Activated CD8-positive, alpha-beta memory T cell treated with anti-CD3 and anti-CD28 coated beads, Interleukin-2, amount 10 ng/mL, durations not matched to agents 7 days and 5 days (primary cell): Measurements from ENCODE around the gene SLC29A4. TPM values are rescaled to one million over a fixed set of nuclear protein-coding genes. Genes with fewer than 3 reads are reported as not detected.

Experiments
- ATAC-seq: fragments of 150-1000 bp; cut with Tn5 transposase; one replicate; pipeline ENCODE4 v1.10.0; 2021; ENCODE audit warnings: moderate library complexity
- CTCF ChIA-PET: fragments of 350-600 bp; sonication (Branson Sonifier 250); formaldehyde crosslinking; loops from one replicate; lab custom pipeline; 2021; ENCODE audit warnings: antibody characterized with exemption; lab: Charles Lee
- DNase-seq: peaks from one replicate; pipeline ENCODE4 v3.0.0-alpha.2; 2020
- H3K27ac Mint-ChIP-seq: one replicate; pipeline ENCODE4 v1.8.0; 2021; ENCODE audit warnings: mild to moderate bottlenecking, mixed read lengths
- H3K27me3 Mint-ChIP-seq: one replicate; pipeline ENCODE4 v1.8.0; 2021; ENCODE audit warnings: mixed read lengths
- H3K36me3 Mint-ChIP-seq: one replicate; pipeline ENCODE4 v1.8.0; 2021; ENCODE audit warnings: mild to moderate bottlenecking, mixed read lengths
- H3K4me1 Mint-ChIP-seq: one replicate; pipeline ENCODE4 v1.8.0; 2021; ENCODE audit warnings: mixed read lengths
- H3K4me3 Mint-ChIP-seq: one replicate; pipeline ENCODE4 v1.8.0; 2021; ENCODE audit warnings: mild to moderate bottlenecking, moderate library complexity, mixed read lengths
- H3K9me3 Mint-ChIP-seq: one replicate; pipeline ENCODE4 v1.8.0; 2022; ENCODE audit warnings: low read depth, mixed read lengths
- total RNA-seq, 2 experiments: library from RNA; stranded (reverse); gene quantifications; one replicate each; pipeline ENCODE4 v1.2.3, GENCODE V29; 2021

SLC29A4 gene
- total RNA-seq, 2 experiments from 2014 or later, result 0.26 to 0.76 TPM

- peaks cover 15% of the 10 kb centered on the region for H3K36me3 Mint-ChIP-seq
- H3K4me3 Mint-ChIP-seq, result no peak overlapping the region
- no peak for DNase-seq
- no peak overlapping the region for H3K27ac Mint-ChIP-seq
- CTCF ChIA-PET, result interaction anchor here (1.4 kb wide), 1 partner anchor 13 kb away, joined by 3 read pairs; no protein-coding TSS in a partner anchor
- H3K27me3 Mint-ChIP-seq, result no peaks in the 10 kb centered on the region
- peaks cover 12% of the 10 kb centered on the region for H3K4me1 Mint-ChIP-seq
- ATAC-seq, result no peak
- H3K9me3 Mint-ChIP-seq, result no peaks in the 10 kb centered on the region
Measured at GRCh38 chr7:5350600-5351385, 68.0 kb downstream of the SLC29A4 start.

- peaks cover 15% of the 10 kb centered on the region for H3K36me3 Mint-ChIP-seq
- no peak overlapping the region for H3K27ac Mint-ChIP-seq
- H3K9me3 Mint-ChIP-seq, result no peaks in the 10 kb centered on the region
- H3K4me1 Mint-ChIP-seq, result peaks cover 12% of the 10 kb centered on the region
- ATAC-seq (no peak), DNase-seq (no peak)
- no peak overlapping the region for H3K4me3 Mint-ChIP-seq
- CTCF ChIA-PET, result interaction anchor here (1.4 kb wide), 1 partner anchor 12 kb away, joined by 3 read pairs; no protein-coding TSS in a partner anchor
- no peaks in the 10 kb centered on the region for H3K27me3 Mint-ChIP-seq
Measured at GRCh38 chr7:5351507-5352265, 68.9 kb downstream of the SLC29A4 start.

- H3K27ac Mint-ChIP-seq, result no peak overlapping the region
- ATAC-seq (no peak), DNase-seq (no peak)
- no peaks in the 10 kb centered on the region for H3K9me3 Mint-ChIP-seq
- CTCF ChIA-PET, result no interaction called here
- peaks cover 16% of the 10 kb centered on the region for H3K36me3 Mint-ChIP-seq
- peaks cover 12% of the 10 kb centered on the region for H3K4me1 Mint-ChIP-seq
- H3K4me3 Mint-ChIP-seq, result no peak overlapping the region
- H3K27me3 Mint-ChIP-seq, result no peaks in the 10 kb centered on the region
Measured at GRCh38 chr7:5352440-5353010, 69.8 kb downstream of the SLC29A4 start.

GRCh38 chr7:5354460-5355232, 71.9 kb downstream of the SLC29A4 start:
- ATAC-seq (no peak), DNase-seq (no peak)
- CTCF ChIA-PET, result interaction anchor here (2.4 kb wide), 1 partner anchor 11 kb away, joined by 15 read pairs; no protein-coding TSS in a partner anchor
- H3K36me3 Mint-ChIP-seq, result peaks cover 26% of the 10 kb centered on the region
- H3K27ac Mint-ChIP-seq, result peak overlapping the region; percentile 3
- H3K4me1 Mint-ChIP-seq, result peaks cover 12% of the 10 kb centered on the region
- no peaks in the 10 kb centered on the region for H3K27me3 Mint-ChIP-seq
- no peaks in the 10 kb centered on the region for H3K9me3 Mint-ChIP-seq
- no peak overlapping the region for H3K4me3 Mint-ChIP-seq

Other genes starting within 250 kb of the SLC29A4 start
- gene RBAK, start 237.1 kb upstream of the SLC29A4 start, total RNA-seq, result 10 to 100 TPM; 11.0 to 11.9 TPM
- gene WIPI2, start 92.7 kb upstream of the SLC29A4 start, total RNA-seq, result 10 to 100 TPM; 44.0 to 49.7 TPM
- 10 to 100 TPM; 64.0 to 65.7 TPM for gene TNRC18, start 140.9 kb downstream of the SLC29A4 start, total RNA-seq
- 10 to 100 TPM; 14.2 to 14.3 TPM for gene FBXL18, start 230.9 kb downstream of the SLC29A4 start, total RNA-seq
- over 10,000 TPM; 10,813 to 11,083 TPM for gene ACTB, start 247.7 kb downstream of the SLC29A4 start, total RNA-seq